Umbilical cord (tissue), 2 donors: Measurements from ENCODE around the gene ACTR2. TPM values are rescaled to one million over a fixed set of nuclear protein-coding genes. Genes with fewer than 3 reads are reported as not detected.
"Not testable (repeated sequence)": the region's sequence is repeated elsewhere in the genome, so short reads cannot be mapped to it uniquely, and the experiment has no call there.

Source experiments
- DNase-seq: peaks from one replicate; pipeline ENCODE4 v3.0.0-alpha.2; 2015; ENCODE audit warnings: low spot score
- total RNA-seq: library from RNA; depleted of rRNA; stranded (reverse); fragments of >200 nt; gene quantifications from one replicate; pipeline ENCODE4 v1.2.3, GENCODE V29; 2014; ENCODE audit warnings: low replicate concordance; ENCODE audit not compliant: insufficient read depth

ACTR2 gene
- total RNA-seq, result 71.3 TPM

DNA sequence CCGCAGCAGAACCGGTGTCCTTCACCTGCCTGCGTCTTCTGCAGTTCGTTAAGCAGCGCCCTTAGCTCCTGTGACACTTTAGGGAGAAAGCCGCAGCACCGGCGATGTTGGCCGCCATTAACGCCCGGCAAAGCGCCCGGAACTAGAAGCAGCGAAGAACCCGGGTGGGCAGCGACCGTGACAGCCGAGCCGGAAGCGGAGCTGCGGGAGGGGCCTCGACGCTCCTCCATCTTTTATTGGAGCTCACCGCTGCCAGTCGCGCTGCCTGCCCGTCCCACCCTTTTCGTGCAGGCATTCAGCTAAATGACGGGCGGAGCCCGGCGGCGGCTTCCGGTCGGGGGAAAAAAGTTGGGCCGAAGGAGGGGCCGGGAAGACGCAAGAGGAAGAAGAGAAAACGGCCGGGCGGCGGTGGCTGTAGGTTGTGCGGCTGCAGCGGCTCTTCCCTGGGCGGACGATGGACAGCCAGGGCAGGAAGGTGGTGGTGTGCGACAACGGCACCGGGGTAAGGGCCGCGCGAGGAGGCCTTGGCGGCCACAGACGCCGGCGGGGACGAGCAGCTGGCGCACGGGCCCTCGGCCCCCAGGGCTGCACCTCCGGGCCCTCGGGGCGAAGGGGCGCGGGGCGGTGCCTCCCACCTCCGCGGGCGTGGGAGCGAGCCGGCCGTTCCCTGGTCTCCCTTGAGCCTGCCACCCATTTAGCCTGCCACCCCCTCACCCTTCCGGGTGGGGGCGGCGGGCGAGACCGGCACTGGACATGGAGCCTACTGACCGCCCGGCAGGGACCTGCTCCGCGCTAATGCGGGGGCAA is at the start of gene ACTR2:
TSS of gene ACTR2 (plus strand) at position 376 of the 807 bp plus-strand sequence. CDS start at position 455, 79 bp downstream.
- DNase-seq, result peak; percentile 99

- no peak for DNase-seq
Observed at GRCh38 chr2:65182570-65182969, 45.1 kb upstream of the ACTR2 start.

DNA sequence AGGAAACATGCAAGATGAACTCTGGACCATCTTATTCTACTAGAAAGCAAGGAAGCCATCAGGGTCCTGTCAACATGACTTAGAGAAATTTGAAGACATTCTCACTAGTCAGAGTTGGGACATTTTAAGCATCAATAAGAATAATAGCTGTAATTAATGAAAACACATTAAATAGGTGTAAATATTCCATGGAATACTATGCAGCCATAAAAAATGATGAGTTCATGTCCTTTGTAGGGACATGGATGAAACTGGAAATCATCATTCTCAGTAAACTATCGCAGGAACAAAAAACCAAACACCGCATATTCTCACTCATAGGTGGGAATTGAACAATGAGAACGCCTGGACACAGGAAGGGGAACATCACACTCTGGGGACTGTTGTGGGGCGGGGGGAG is 44.2 kb upstream of the ACTR2 start:
- DNase-seq, result not testable (repeated sequence)

- no peak for DNase-seq
Observed at GRCh38 chr2:65185012-65185411, 42.6 kb upstream of the ACTR2 start.

DNA sequence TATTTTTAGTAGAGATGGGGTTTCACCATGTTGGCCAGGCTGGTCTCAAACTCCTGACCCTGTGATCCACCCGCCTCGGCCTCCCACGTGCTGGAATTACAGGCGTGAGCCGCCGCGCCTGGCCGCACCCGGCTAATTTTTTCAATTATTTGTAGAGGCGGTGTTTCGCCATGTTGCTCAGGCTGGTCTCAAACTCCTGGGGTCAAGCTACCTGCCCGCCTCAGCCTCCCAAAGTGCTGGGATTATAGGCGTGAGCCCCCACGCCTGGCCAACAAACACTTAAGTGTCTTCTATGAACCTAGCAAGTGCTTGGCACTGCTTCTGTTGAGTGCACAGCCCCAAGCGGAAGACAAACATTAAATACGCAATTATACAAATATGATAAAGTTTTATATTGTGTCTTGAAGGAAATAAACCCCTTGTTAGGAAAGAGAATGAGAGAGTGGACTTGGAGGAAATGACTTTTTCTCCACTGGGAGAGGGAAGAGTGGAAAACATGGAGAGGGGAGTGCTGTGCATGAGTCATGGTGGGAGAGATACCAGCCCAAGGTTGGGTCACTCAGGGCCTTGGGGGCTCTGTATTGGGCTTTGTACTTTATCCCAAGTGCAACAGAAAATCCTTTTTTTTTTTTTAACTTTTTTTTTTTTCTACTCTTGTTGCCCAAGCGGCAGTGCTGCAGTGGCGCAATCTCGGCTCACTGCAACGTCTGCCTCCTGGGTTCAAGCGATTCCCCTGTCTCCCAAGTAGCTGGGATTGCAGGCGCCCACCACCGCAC is 41.4 kb upstream of the ACTR2 start:
- no peak for DNase-seq

- peak; percentile 88 for DNase-seq
Observed at GRCh38 chr2:65186872-65187851, 40.5 kb upstream of the ACTR2 start.

DNA sequence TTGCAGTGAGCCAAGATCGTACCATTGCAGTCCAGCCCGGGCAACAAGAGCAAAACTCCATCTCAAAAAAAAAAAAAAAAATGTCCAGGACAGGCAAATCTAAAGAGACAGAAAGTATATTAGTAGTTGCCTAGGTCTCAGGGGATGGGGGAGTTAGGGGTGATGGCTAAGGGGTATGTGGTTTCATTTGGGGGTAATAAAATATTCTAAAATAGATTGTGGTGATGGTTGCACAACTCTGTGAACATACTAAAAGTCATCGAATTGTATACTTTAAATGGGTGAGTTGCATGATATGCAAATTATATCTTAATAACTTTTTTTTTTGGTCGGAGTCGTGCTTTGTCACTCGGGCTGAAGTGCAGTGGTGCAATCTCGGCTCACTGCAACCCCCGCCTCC is 34.2 kb upstream of the ACTR2 start:
- DNase-seq, result no peak

- DNase-seq, result no peak
Observed at GRCh38 chr2:65198737-65199136, 28.9 kb upstream of the ACTR2 start.

DNA sequence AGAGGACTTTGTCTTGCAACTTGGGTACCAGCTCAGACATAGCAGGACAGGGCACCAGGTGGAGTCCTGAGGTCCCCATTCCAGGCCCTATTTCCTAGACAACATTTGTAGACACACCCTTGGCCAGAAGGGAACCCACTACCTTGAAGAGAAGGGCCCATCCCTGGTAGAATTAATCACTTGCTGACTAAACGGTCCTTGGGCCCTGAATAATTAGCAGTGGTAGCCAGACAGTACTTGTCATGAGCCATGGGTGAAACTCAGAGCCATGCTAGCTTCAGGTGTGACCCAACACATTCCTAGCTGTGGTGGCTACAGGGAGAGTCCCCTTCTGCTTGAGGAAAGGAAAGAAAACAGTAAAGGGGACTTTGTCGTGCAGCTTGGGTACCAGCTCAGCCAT is 28.5 kb upstream of the ACTR2 start:
- no peak for DNase-seq

DNA sequence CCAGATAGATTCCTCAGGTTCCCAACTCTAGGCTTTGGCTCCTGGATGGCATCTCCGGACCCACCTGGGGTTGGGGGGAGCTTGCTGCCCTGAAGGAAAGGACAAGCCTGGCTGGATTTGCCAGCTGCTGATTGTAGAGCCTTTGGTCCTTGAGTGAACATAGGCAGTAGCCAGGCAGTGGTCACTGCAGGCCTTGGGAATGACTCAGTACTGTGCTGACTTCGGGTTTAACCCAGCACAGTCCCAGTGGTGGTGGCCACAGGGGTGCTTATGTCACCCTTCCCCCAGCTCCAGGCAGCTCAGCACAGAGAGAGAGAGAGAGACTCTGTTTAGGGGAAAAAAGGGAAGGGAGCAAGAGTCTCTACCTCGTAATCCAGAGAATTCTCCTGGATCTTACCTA is 27.7 kb upstream of the ACTR2 start:
- DNase-seq, result no peak

DNA sequence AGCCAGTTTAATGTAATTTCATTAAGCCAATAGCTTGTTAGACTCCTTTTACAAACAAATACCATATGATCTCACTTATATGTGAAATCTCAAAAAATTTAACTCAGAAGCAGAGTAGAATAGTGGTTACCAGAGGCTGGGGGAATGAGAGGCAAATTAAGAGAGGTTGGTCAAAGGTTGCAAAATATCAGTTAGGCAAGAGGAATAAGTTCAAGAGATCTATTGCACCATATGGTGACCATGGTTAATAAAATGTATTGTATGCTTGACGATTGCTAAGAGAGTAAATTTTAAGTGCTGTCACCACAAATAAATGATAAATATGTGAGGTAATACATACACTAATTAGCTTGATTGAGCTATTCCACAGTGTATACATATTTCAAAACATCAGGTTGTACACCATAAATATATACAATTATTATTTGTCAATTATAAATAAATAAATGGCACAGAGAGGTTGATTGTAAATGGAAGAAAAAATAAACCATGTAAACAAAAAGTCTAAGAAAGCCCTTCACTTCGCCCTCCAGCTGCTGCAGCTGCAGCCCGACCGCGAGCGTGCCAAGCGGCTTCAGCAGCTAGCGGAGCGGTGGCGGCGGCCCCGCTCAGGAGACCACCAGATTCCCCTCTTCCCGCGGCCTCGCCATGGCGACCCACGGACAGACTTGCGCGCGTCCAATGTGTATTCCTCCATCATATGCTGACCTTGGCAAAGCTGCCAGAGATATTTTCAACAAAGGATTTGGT is 23.0 kb upstream of the ACTR2 start:
- DNase-seq, result no peak

DNA sequence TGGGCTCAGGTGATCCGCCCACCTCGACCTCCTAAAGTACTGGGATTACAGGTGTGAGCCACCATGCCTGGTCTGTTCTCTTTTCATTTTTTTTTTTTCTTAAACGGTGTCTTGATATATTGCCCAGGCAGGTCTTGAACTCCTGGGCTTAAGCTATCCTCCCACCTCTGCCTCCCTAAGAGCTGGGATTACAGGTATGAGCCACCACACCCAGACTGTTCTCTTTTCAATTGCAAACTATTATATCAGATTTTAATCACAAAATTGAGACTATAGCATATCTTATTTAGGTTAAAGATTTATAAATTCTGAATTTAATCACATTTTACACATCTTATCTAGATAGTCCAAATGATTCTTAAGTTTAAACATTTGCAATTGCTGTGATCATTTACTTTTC is 15.5 kb upstream of the ACTR2 start:
- no peak for DNase-seq

DNA sequence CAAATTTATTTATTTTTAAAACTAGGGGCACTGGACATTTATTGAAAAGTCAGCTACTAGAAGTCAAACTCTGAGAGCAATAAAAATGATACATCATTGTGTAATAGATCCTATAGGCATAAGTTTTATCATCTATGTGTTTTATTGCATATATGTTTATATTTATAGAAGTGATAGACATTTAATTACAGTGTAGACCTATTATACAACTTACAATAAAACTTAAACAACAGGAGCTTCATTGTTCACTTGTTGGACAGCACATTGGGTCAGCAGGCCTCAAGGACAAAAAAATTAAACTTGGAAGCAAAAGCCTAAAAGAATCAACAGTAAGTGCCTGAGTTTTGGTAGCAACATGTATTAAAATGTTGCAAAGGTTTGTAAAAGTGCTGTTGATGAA is 15.0 kb upstream of the ACTR2 start:
- DNase-seq, result no peak

DNA sequence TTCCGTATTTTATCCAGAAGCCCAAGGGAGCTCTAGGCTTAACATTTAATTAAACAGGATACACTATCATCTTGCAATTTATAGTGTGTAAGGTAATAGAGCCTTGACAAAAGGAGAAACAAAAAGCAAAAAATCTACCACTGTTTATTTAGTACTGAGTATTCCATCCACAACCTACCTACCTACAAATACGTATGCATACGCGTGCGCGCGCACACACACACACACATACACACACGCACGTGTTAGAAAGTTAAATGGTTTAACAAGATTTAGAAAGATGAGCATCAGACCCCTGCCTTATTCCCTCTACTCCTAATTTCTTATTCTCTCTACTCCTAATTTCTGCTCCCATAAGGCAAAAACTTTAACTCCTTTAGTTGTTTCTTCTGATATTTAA is 14.6 kb upstream of the ACTR2 start:
- no peak for DNase-seq

- DNase-seq, result no peak
Observed at GRCh38 chr2:65214361-65214760, 13.3 kb upstream of the ACTR2 start.

GRCh38 chr2:65214843-65215242 is 12.8 kb upstream of the ACTR2 start:
- no peak for DNase-seq

- no peak for DNase-seq
Observed at GRCh38 chr2:65215946-65216345, 11.7 kb upstream of the ACTR2 start.

- DNase-seq, result no peak
Observed at GRCh38 chr2:65220432-65221131, 7.0 kb upstream of the ACTR2 start.

DNA sequence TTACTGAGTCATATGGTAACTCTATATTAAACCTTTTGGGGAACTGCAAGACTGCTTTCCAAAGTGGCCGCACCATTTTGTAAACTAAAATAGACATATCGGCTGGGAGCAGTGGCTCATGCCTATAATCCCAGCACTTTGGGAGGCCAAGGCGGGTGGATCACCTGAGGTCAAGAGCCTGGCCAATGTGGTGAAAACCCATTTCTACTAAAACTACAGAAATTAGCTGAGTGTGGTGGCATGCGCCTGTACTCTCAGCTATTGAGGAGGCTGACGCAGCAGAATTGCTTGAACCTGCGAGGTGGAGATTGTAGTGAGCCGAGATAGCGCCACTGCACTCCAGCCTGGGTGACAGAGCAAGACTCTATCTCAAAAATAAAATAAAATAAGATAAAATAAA is 6.4 kb upstream of the ACTR2 start:
- not testable (repeated sequence) for DNase-seq

DNA sequence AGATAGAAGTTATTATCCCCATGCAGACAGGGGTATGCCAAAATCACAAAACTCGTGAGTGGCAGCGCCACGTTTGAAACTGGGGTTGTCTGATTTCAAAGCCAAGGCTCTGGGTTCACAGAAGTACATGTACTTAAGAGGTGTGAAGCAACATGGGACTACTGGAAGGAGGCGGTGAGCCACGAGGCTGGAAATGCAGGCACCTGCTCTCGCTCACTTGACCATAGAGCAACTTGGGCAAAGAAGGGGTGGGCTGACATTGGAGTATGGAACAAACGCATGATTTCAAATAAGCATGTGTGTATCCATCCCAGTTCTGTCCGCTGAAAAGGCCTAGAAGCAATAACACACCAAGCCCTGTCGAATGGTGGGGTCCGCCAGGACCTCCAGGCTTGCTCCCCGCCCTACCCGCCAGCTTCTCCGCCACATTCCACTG is 593 bp upstream of the ACTR2 start:
- DNase-seq, result no peak
